ENCODE results near the gene ELAVL4. TPM values are rescaled to one million over a fixed set of nuclear protein-coding genes. Genes with fewer than 3 reads are reported as not detected.

The ELAVL4 gene
- total and polyA plus RNA-seq, 9 of the 15 experiments (the other 6 are each of a cell fraction or from before 2014, with no cell fraction given), result not detected

DNA sequence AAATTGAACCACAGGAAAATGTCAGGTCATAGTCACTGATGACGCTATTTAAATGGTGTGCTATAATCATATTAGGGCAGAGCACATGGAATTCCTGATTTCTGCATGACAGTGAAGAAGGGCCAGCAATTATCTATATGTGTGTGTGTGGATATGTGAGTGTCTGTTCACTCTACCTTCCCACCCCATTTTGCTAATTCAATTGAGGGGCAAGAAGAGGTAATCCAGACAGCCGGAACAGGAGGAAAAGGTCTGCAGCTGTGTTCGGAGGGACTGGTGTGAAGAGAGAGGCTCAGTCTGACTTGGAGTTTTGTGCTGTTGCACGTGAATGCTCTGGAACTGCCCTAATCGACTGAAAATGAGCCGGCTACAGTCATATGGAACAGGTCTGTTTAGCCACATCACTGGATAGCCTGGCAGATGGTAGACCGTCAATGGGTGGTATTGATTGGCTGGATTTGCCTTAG is 5.1 kb upstream of the ELAVL4 start:
- H3K36me3 ChIP-seq (ENCODE audit: control insufficient read depth, insufficient read depth, low read length), result no peaks in the 10 kb centered on the region
- no peak overlapping the region for H3K4me3 ChIP-seq
- CTCF ChIA-PET (ENCODE audit: low intra/inter-chr PET ratio), result no interaction called here
- no peaks in the 10 kb centered on the region for H3K9me1 ChIP-seq (ENCODE audit: control insufficient read depth, insufficient read depth, low read length)
- H4K20me1 ChIP-seq (replicated peaks; ENCODE audit: control insufficient read depth, insufficient read depth, low read length), result no peaks in the 10 kb centered on the region
- no peak overlapping the region for H3K4me2 ChIP-seq (ENCODE audit: insufficient read depth, low read length)
- no TSS peak for BruUV-seq (replicated peaks)
- no peak for TF ChIP-seq ZNF239 (CRISPR knock-in tag; IDR thresholded peaks at IDR 0.05)
- TF ChIP-seq TAF15 (IDR thresholded peaks at IDR 0.05; ENCODE audit: low read depth, low read length), result no peak
- no peak for TF ChIP-seq LARP7 (IDR thresholded peaks at IDR 0.05)
- no peak for TF ChIP-seq GABPB2 (CRISPR knock-in tag; conservative IDR thresholded peaks at IDR 0.05)
- no peak for TF ChIP-seq HDAC2 (IDR thresholded peaks at IDR 0.05)
- TF ChIP-seq MED1 (CRISPR knock-in tag; IDR thresholded peaks at IDR 0.05; ENCODE audit: borderline replicate concordance), result no peak
- no peak for TF ChIP-seq TBP (optimal IDR thresholded peaks at IDR 0.05; ENCODE audit: low read depth, low read length)
- TF ChIP-seq MCM2 (IDR thresholded peaks at IDR 0.05; ENCODE audit: low read depth), result no peak
- no peak for TF ChIP-seq JUND (IDR thresholded peaks at IDR 0.05; ENCODE audit: borderline replicate concordance, low read depth, low read length)
- no peak for TF ChIP-seq JUND (tag; IDR thresholded peaks at IDR 0.05; ENCODE audit: borderline replicate concordance, low read depth, low read length)
- no peak for TF ChIP-seq PHF20 (IDR thresholded peaks at IDR 0.05; ENCODE audit: partially characterized antibody)
- TF ChIP-seq, protein P1, sequence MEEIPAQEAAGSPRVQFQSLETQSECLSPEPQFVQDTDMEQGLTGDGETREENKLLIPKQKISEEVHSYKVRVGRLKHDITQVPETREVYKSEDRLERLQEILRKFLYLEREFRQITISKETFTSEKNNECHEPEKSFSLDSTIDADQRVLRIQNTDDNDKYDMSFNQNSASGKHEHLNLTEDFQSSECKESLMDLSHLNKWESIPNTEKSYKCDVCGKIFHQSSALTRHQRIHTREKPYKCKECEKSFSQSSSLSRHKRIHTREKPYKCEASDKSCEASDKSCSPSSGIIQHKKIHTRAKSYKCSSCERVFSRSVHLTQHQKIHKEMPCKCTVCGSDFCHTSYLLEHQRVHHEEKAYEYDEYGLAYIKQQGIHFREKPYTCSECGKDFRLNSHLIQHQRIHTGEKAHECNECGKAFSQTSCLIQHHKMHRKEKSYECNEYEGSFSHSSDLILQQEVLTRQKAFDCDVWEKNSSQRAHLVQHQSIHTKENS (CRISPR knock-in tag; IDR thresholded peaks at IDR 0.05), result no peak
- no peak for TF ChIP-seq ZSCAN32 (CRISPR knock-in tag; IDR thresholded peaks at IDR 0.05)
- TF ChIP-seq BMI1 (IDR thresholded peaks at IDR 0.05; ENCODE audit: low read length), result no peak
- TF ChIP-seq, protein P2, sequence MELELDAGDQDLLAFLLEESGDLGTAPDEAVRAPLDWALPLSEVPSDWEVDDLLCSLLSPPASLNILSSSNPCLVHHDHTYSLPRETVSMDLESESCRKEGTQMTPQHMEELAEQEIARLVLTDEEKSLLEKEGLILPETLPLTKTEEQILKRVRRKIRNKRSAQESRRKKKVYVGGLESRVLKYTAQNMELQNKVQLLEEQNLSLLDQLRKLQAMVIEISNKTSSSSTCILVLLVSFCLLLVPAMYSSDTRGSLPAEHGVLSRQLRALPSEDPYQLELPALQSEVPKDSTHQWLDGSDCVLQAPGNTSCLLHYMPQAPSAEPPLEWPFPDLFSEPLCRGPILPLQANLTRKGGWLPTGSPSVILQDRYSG (tag; conservative IDR thresholded peaks at IDR 0.05; ENCODE audit: low read depth), result no peak
- no peak for TF ChIP-seq PTRF (tag; IDR thresholded peaks at IDR 0.05)
- no peak for TF ChIP-seq ZFP36 (IDR thresholded peaks at IDR 0.05; ENCODE audit: low read depth, low read length, partially characterized antibody)
- no peak for TF ChIP-seq PML (IDR thresholded peaks at IDR 0.05; ENCODE audit: low read length)
- no peak for TF ChIP-seq ZNF583 (CRISPR knock-in tag; IDR thresholded peaks at IDR 0.05)
- TF ChIP-seq ZNF224 (CRISPR knock-in tag; IDR thresholded peaks at IDR 0.05), result no peak
- TF ChIP-seq, protein P3, sequence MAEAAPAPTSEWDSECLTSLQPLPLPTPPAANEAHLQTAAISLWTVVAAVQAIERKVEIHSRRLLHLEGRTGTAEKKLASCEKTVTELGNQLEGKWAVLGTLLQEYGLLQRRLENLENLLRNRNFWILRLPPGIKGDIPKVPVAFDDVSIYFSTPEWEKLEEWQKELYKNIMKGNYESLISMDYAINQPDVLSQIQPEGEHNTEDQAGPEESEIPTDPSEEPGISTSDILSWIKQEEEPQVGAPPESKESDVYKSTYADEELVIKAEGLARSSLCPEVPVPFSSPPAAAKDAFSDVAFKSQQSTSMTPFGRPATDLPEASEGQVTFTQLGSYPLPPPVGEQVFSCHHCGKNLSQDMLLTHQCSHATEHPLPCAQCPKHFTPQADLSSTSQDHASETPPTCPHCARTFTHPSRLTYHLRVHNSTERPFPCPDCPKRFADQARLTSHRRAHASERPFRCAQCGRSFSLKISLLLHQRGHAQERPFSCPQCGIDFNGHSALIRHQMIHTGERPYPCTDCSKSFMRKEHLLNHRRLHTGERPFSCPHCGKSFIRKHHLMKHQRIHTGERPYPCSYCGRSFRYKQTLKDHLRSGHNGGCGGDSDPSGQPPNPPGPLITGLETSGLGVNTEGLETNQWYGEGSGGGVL (CRISPR knock-in tag; IDR thresholded peaks at IDR 0.05), result no peak
- H3K27me3 ChIP-seq (ENCODE audit: control insufficient read depth in 2 of 2, insufficient read depth in 2 of 2, low read length in 2 of 2), result no peaks in the 10 kb centered on the region
- no peak for ATAC-seq
- no peaks in the 10 kb centered on the region for H3K4me1 ChIP-seq (replicated peaks in 1 of 2; ENCODE audit: control insufficient read depth in 2 of 2, insufficient read depth in 2 of 2, low read length in 2 of 2)
- no peak overlapping the region for H2AFZ ChIP-seq (ENCODE audit: low read depth, low read length)
- no peak overlapping the region for H3K27ac ChIP-seq (ENCODE audit: extremely low read depth, low read depth, low read length)
- POLR2A ChIA-PET, result no interaction called here
- no peak for DNase-seq (ENCODE audit: extremely low read depth in 1 of 4, low spot score in 3 of 4)
- FAIRE-seq, result no peak
- WGBS (ENCODE audit: insufficient coverage, low coverage, missing lambda C conversion rate), result 3% methylated on average over 7 of the region's 7 CpGs
- in situ Hi-C loops (cut with MboI), result no loop called here
- no peaks in the 10 kb centered on the region for H3K79me2 ChIP-seq (ENCODE audit: control insufficient read depth, insufficient read depth, low read length)
- H3K9ac ChIP-seq (ENCODE audit: insufficient read depth in 1 of 2, low read depth in 2 of 2, low read length in 2 of 2), result no peak overlapping the region
- intact Hi-C loops (cut with micrococcal nuclease), result no loop called here
- no peaks in the 10 kb centered on the region for H3K9me3 ChIP-seq (replicated peaks; ENCODE audit: control insufficient read depth, insufficient read depth, low read depth, low read length)
